ENCODE data around the gene TMEM183A.
"Not testable (repeated sequence)": the region's sequence is repeated elsewhere in the genome, so short reads cannot be mapped to it uniquely, and the experiment has no call there.

Gene TMEM183A

DNA sequence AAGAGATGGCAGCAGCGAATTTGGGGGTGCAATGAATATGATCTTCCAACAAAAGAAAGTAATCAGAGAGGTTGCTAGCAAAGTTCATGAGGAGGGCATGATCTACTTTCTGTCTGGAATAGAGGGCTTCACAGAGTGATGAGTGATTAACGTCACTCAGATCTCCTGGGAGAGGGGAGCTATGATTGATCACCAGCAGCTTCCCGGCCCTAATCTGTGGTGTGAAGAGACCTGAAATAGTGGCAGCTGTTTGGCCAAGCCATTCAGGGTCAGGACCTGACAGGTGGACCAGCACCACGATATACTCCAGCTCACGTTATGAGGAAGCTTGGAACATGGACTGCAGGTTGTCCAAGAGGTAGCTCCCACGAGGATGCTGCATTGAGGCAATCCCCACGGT lies 19.9 kb upstream of the TMEM183A start:
- DNase-seq, result no peak

DNA sequence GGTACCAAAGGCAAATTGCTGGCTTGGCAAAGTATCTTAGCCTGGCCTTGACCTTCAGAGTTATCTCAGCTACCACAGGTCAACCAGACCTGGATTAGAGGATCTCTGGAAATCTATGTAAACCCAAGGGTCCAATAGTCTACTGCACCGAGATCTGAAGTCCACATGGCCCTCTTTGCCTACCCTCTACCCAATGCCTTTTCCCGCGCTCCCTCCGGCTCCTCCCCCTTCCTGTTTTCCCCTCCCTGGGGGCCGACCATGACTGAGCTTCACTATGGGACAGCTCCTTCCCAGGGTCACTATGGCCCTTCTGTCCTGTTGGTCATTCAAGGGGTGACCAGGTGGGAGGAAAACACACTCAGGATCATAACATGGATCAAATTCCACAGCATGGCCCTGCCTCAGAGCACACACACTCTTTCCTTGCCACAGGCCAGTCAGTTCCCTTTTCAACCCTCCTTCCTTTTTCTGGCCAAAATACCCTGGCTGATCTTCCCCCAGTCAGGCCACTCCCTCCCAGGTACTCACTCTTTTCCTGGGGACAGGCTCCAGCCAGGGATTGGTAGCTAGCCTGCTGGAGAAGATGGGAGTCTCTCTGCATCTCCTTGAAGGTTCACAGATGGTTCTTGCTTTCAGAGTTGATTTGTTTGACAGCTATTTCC lies 19.1 kb upstream of the TMEM183A start:
- DNase-seq, result no peak

DNA sequence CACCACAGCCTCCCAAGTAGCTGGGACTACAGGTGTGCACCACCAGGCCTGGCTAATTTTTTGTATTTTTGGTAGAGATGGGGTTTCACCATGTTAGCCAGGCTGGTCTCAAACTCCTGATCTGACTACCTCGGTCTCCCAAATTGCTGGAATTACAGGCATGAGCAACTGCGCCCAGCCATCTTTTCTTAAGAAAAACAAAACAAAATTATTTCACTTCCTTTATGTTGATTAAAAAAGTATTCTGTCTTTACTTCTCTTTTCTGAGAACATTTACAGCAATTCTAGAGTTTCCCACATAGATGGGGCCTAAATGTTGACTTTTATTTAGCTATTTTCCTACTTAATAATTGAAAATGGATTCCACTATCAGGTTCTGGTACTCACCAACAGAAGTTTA lies 17.3 kb upstream of the TMEM183A start:
- no peak for DNase-seq

DNA sequence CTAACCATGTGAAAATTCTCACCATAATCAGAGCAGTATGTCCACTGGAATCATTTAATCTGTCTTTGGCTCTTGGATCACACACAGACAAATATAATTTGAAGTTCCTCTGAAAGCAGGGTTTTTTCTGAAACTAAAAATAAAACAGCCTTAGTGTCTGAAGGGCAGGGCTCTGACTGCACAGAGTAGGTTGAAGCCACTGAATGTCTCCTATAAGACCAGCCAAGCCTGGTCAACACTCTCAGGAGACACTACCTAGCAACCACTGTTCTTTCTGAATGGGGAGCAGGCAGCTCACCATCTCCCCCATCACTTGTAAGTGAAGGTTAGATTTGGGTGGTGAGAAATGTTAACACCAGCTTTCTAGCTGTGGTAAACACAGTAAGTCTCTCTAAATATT lies 16.1 kb upstream of the TMEM183A start:
- no peak for DNase-seq

DNA sequence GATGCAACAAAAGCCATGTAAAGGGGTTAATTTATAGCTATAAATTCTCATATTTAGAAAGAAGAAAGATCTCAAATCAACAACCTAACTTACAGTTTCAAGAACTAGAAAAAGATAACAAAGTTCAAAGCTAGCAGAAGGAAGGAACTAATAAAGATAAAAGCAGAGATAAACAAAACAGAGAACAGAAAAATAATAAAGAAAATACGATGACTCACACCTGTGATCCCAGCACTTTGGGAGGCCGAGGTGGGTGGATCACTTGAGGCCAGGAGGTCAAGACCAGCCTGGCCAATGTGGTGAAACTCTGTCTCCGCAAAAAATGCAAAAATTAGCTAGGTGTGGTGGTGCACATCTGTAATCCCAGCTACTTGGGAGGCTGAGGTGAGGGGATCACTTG lies 12.4 kb upstream of the TMEM183A start:
- DNase-seq, result no peak

DNA sequence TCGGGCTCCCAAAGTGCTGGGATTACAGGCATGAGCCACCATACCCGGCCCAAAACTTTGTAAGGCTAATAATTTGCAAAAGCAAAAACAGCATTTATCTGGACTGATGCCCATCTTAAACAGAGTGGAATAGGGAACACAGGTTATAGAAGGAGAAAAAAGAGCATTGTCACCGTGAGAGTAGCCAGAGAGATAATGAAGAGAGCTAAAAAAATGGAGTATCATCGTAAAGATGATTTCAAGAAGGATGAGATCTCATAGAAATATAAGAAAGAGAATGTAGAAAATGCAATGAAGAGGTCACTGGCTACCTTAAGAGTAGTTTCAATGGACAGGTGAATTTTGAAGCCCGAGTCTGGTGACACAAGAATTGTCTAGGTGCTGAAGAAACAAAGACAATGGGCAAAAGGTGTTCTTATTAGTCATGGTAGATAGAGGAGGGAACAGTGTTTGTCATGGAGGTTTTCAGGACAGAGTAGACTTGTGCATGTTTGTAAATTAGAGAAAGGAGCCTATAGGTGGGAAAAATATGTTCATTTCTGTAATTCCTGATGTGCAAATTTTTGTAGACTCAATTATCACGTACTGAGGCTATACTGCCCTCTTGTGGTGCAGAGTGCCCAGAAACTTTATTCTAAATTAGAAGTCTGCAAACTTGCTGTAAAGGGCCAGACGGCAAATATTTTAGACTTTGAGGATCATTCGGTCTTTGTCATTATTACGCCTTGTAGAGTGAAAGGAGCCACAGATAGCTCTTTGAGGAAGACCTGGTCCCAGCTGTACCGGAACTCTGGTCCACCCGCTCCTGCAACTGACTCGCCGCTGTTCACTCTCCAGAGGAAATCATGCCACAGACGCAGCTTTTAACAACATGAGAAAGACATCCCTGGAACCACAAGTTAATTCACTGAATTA lies 8.1 kb upstream of the TMEM183A start:
- DNase-seq, result peak in 14 of 51 donors; percentile 2 to 65 (median 25)

DNA sequence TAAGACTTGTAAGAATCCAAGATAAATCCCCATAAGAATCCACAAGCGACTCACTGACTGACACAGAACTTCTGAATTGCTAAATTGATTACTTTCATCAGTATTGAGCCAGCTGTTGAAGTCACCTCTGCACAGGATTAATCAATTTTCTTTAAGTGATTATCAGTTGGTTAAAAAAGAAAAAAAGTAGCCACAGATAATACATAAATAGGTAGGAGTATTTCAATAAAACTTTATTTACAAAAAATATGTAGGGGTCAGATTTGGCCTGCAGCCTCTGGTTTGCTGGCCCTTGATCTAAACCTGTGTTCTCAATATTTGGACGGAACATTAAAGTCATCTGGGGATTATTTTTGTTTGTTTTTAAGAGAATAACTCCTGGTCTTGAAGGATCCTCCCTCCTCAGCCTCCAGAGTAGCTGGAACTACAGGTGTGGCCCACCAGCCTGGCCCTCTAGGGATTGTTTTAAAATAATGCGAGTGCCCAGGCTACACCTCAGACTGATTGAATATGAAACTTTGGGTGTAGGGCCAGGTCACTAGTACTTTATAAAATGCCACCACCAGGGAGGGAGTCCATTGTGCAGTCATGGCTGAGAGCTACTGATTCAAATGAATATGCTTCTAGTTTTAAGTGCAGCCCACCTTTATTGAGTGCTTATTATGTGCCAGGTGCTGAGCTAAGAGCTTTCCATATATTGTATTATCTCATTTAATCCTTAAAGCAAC lies 6.8 kb upstream of the TMEM183A start:
- DNase-seq, result no peak

DNA sequence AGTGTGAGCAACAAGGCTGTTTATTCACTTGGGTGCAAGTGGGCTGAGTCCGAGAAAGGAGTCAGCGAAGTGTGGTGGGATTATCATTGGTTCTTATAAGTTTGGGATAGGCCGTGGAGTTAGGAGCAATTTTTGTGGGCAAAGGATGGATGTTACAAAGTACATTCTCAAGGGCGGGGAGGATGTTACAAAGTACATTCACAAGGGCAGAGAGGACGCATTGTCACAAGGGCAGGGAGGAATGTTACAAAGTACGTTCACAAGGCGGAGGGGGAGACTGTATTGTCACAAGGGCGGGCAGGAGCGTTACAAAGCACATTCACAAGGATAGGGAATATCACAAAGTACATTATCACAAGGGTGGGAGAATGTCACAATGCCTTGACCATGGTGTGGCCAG lies 5.2 kb upstream of the TMEM183A start:
- no peak for DNase-seq

DNA sequence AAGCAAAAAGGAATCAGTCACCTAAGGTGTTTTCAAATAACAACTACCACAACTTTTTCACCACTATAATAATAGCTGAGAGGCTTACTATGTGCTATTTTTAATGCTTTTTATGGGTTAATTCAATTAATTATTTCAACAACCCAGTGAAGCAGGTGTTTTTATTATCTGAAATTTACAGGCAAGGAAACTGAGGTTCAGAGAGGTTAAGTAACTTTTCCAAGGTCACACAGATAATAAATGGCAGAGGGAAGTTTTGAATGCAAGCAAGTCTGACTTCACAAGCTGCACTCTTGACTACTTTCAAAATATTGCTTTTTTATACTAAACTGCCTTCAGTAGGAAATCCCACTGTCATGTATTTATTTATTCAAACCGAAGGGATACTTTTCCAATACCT lies 4.2 kb upstream of the TMEM183A start:
- no peak for DNase-seq

DNA sequence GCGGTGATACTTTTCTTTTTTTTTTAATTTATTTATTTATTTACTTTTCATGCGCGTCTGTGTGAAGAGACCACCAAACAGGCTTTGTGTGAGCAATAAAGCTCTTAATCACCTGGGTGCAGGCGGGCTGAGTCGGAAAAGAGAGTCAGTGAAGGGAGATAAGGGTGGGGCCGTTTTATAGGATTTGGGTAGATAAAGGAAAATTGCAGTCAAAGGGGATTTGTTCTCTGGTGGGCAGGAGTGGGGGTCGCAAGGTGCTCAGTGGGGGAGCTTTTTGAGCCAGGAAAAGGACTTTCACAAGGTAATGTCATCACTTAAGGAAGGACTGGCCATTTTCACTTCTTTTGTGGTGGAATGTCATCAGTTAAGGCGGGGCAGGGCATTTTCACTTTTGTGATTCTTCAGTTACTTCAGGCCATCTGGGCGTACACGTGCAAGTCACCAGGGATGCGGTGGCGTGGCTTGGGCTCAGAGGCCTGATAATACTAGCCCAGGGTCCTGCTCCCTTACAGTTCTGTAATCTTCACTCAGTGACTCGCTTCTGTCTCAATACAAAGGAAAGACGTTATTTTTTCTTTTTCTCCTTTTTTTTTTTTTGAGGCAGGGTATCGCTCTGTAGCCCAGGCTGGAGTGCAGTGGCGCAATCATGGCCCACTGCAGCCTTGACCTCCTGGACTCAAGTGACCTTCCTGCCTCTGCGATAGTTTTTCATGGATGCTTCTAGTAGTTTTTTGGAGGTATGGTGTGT lies 1.6 kb upstream of the TMEM183A start:
- DNase-seq, result not testable (repeated sequence)

DNA sequence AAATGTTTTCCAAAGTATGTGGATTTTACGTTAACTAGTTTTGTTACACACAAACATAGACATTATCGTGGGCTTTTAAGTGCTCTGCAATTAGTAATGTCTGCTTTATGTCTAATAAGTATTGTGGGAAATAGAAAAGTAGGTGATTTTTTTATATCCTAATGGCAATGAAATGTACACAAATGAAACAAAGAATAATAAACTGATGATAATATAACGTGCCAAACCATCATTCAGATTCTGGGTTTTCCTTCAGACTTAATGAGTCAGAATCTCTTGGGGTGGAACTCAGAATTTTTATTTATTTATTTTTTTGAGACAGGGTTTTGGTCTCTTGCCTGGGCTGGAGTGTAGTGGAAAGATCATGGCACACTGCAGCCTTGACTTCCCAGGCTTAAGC lies 2.0 kb downstream of the TMEM183A start:
- DNase-seq, result no peak

DNA sequence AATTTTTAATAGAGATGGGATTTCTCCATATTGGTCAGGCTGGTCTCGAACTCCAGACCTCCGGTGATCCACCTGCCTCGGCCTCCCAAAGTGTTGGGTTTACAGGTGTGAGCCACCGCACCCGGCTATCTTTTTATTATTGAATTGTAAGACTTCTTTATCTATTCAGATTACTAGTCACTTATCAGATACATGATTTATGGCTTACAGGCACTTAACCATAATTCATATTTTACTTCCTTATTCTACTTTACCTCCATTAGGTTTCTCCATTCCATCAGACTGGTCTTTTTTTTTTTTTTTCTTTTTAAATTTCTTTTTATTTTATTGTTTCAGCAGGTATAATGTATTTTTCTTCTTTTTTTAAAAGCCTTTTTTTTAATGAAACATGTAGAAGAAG lies 4.4 kb downstream of the TMEM183A start:
- DNase-seq, result no peak

DNA sequence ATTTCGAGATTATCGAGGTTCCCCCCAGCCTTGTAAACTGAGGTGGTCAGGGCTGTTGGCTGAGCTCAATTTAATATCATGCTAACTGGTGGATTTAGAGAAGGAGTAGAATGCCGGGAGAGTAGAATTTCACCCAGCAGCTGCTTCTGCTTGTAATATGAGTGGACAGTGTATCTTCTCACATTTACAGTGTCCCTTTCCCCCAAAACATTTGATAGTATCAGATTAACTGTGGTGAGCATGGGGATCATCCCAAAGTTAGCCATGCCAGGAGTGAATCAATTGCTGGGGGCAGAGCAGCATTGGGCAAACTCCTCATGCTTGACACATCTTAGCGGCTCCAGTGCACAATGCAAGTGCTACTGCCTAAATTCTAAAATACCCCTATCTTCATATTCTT lies 9.9 kb downstream of the TMEM183A start:
- DNase-seq, result no peak

DNA sequence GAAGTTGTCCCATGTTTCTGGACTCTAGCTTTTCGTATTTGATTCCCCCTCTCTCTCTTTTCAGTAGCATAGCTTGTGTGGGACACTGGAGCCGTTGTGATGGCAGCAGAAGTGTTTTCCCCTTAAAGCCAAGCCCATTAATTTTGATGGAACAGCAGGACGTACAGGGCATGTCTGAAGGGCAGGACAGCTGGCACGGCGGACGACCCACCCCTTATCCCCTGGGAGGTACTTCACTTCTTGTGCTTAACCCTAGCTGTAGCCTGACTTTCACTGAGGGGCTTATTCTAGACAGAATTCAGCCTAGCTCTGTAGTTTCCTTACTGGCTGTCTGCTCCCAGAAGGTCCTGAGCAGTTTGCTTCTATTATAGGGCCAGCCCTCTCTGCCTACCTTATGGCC lies 10.5 kb downstream of the TMEM183A start:
- DNase-seq, result no peak

DNA sequence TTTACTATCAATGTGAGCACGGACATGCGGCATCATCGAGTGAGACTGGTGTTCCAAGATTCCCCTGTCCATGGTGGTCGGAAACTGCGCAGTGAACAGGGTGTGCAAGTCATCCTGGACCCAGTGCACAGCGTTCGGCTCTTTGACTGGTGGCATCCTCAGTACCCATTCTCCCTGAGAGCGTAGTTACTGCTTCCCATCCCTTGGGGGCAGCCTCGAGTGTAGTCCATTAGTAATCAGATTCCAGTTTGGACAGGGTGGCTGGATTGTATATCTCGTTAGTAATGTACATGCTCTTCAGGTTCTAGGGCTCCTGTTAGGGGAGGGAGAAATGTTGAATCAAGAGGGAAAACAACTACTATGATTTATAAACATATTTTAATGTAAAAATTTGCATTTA lies 15.7 kb downstream of the TMEM183A start:
- DNase-seq, result not testable (repeated sequence)

DNA sequence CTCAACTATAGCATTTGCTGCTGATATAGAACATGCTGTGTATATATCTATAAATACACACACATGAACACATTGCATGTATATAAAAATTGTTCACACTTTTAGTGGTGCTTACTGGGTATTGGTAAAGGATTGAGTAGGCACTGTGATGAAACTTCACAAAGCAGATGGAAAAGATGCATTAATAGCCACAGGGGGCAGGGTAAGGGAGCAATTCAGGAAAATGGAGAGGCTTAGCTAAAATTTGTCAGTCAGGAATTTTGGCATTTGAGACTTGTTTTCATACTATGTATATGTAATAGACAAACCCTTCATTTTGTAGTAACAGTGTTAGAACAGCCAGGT lies 18.5 kb downstream of the TMEM183A start:
- no peak for DNase-seq

DNA sequence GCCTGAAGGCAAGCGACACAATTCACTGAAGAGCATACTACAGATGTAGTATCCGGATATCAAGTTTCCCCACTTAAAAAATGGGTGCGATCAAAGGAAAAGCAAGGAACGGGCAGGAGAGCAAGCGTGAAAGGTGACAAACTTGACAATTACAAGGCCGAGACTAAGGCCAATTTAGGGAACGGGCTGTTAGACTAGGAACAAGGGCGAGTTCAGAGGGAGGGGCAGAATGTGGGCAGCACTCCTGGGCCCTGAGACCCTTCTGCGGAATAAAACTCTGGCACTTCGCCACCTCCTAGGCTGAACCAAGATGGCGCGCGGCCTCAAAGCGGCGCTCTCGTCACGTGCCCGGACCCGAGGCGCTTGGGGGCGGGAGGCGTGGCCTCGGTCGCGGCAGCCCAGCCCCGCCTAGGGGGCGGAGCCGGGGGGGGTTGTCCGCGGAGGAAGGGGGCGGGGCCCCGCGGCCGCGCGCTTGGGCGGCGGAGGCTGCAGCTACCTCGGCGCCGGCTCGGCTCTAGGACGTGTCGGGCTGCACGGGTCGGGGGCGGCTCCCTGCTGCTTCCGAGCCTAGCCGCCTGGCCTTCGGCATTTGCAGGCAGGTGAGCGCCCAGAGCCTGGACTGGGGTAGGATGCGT lies 19.0 kb downstream of the TMEM183A start, which contains the start of gene PPFIA4:
Gene PPFIA4, plus strand, starts transcription at position 461 of the 635 bp plus-strand sequence. CDS start 12,518 bp downstream, outside the sequence.
- peak in 48 of 51 donors; percentile 33 to 90 (median 72) for DNase-seq

DNA sequence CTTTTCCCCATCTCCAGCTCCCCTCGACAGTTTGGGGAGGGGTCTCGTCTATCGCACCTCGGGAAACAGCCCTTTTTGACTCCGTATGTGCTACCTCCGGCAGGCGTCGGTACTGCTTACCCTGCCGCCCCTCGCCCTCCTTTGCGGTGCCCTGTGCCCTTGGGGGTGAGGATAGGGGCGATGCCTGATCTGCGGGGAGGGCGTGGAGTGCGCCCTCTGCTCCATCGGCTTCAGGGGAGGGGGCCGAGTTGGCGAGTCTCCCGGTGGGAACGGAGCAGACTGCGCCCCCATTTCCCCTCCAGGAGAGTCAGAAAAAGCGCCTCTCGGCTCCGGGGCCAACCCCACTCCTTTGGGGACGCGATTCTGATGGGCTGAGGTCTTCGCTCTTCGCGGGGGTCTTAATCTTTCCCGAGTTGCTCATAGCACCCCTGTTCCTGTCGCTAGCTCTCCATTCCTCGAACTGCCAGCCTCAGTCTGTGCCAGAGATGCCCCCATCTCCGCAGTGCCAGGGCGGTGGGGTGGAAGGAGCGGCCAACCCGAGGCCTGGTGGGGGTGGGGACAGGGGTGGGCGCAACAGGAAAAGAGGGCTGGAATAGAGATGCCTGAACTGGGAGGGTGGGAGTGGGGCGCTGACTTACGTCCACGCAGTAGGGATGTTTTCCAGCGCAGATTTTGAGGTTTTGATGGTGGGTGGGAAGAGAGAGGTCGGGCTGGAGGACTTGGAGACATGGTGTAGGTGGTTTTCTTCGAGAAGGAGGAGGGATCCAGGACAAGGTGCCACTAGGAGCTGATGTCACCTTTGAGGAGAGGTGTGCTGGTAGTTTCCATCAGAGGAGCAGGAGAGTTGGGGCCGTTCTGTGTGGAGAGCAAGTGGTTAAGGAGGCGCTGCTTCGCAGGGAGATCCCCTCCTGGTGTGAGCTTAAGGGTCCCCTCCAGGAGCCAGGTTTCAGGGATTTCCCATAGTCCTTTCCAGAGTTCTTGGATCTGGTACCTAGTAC lies 19.8 kb downstream of the TMEM183A start:
- peak in 1 of 51 donors; percentile 47 for DNase-seq

DNA sequence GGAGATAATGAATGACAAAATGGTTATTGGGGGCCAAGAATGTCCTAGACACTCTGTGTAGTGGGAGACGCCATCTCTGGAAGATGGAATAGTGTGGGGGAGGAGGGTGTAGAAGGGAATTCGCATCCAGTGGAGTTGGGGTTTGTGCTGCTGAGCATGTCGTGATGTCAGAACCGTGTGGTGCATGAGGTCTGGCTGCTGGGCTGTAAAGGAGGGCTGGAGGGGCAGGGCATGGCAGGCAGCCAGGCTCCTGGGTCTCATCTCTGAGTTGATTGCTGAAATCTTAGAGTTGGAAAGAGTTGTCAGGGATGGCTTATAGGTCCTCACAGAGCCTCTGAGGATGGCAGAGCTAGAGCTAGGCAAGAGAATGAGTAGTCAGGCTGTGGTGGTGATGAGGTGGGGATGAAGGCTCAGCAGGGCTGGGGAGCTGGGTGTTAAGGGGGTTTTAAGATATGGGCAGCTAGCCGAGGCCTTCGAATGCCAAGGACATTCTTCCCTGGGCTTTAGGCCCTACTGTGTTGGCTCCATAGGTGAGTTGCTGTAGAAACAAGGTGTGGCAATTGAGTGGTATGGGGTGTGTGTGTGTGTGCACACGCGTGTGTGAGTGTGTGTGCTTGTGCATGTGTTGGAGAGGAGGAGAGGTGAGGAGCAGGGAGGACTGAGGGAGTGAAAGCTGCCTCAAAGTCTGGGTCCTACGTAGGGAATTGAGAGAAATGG lies 21.1 kb downstream of the TMEM183A start:
- peak in 1 of 51 donors; percentile 23 for DNase-seq
